ENCODE data around the gene CD80. TPM values are rescaled to one million over a fixed set of nuclear protein-coding genes. Genes with fewer than 3 reads are reported as not detected.
"Not testable (repeated sequence)": the region's sequence is repeated elsewhere in the genome, so short reads cannot be mapped to it uniquely, and the experiment has no call there.

The CD80 gene
- total RNA-seq, 1 donor from 2014 or later, result 19.5 TPM

DNA sequence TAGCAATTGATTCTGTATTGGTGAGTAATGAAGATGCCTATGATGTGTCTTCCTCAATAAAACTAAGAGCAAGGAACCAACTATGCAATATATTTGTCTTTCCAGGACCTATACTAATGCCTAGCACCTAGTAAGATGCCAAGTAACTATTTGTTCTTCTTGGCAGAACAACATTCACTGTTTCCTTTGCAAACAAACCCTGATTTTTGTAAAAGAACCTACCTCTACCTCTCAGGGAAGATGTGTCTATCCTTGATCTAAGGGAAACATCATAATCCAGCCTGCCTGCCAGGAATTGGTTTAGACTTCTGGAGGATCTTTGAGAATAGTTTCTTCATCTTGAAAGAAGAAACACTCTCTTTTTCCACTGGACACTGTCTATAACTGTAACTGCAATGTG, 16.1 kb upstream of the CD80 start:
- Mint-ChIP-seq H3K27me3 (ENCODE audit: insufficient read depth) (peaks cover 6% of the 10 kb centered on the region), H3K9me3 (no peaks in the 10 kb centered on the region), H3K4me1 (ENCODE audit: low read depth) (peaks cover 20% of the 10 kb centered on the region), H3K4me3 (no peak overlapping the region), H3K27ac (no peak overlapping the region), H3K36me3 (ENCODE audit: low read depth) (no peaks in the 10 kb centered on the region)
- DNase-seq (ENCODE audit: low spot score), result no peak
- intact Hi-C loops (cut with micrococcal nuclease), result no loop called here

DNA sequence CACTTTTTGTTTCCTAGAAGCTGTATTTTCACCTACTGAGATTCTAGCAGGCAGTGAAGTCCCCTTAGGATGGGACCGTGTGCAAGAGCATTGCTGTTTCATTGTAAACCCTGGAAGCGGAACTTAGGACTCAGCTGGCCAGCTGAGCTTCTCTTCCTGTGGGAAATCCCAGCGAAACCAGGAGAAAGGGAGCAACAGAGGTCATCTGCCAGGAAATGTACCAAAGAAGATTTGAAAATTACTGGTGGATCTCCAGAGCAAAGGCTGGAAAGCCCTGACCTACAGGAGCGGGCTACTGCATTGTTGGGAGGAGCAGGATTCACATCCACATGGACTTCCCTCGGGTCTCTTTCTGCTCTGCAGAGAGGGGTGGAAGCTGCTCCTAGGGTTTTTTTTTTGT, 12.3 kb upstream of the CD80 start:
- Mint-ChIP-seq H3K9me3 (no peaks in the 10 kb centered on the region), H3K4me1 (ENCODE audit: low read depth) (peaks cover 10% of the 10 kb centered on the region), H3K4me3 (no peak overlapping the region), H3K36me3 (ENCODE audit: low read depth) (no peaks in the 10 kb centered on the region), H3K27me3 (ENCODE audit: insufficient read depth) (peaks cover 9% of the 10 kb centered on the region), H3K27ac (no peak overlapping the region)
- intact Hi-C loops (cut with micrococcal nuclease), result no loop called here
- DNase-seq (ENCODE audit: low spot score), result no peak

DNA sequence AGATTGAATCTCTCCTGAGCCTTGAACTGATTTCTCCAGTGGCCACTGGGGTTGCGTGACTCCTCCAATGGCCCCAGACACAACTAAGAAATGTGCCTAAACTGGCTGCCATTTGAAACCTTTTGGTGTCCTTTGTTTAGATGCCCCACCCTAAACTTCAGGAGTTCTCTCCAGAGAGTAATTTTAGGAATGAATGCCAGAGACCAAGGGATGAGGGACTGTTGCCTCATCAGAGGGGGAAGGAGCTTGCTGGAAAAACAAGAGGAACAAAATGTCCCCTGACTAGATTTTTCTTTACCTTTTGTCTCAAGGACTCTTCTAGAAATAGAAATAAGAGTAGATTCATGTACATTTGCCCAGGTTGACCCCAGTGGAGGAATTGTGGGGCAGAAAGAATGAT, 11.8 kb upstream of the CD80 start:
- Mint-ChIP-seq H3K4me1 (ENCODE audit: low read depth) (peaks cover 10% of the 10 kb centered on the region), H3K9me3 (no peaks in the 10 kb centered on the region)

DNA sequence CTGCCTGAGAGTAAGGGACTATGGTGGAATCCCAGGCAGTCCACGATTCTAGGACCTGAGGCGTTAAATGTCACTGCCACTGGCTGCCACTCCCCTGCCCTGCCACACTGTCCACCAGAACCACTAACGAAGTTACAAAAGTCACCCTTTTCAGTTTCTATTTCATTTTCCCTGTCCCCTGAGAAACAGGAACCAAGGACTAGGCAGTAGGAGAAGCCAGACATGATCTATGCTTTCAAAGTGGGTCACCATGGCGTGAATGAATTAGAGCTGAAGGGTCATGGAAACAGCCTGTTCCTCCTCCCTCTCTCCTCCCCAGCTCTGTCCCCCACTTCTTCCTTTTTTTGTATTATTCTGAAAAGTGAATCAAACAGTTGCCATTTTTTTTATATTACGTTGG, 10.8 kb upstream of the CD80 start:
- DNase-seq (ENCODE audit: low spot score), result no peak
- Mint-ChIP-seq H3K36me3 (ENCODE audit: low read depth) (no peaks in the 10 kb centered on the region), H3K4me1 (ENCODE audit: low read depth) (peaks cover 10% of the 10 kb centered on the region), H3K9me3 (no peaks in the 10 kb centered on the region), H3K4me3 (no peak overlapping the region), H3K27ac (no peak overlapping the region), H3K27me3 (ENCODE audit: insufficient read depth) (peaks cover 9% of the 10 kb centered on the region)
- intact Hi-C loops (cut with micrococcal nuclease), result no loop called here

More for the DNA sequence above, 11.8 kb upstream of the CD80 start:
- intact Hi-C loops (cut with micrococcal nuclease), result no loop called here
- H3K36me3 Mint-ChIP-seq (ENCODE audit: low read depth), result no peaks in the 10 kb centered on the region
- H3K27ac Mint-ChIP-seq, result no peak overlapping the region
- peaks cover 9% of the 10 kb centered on the region for H3K27me3 Mint-ChIP-seq (ENCODE audit: insufficient read depth)
- H3K4me3 Mint-ChIP-seq, result no peak overlapping the region
- no peak for DNase-seq (ENCODE audit: low spot score)

DNA sequence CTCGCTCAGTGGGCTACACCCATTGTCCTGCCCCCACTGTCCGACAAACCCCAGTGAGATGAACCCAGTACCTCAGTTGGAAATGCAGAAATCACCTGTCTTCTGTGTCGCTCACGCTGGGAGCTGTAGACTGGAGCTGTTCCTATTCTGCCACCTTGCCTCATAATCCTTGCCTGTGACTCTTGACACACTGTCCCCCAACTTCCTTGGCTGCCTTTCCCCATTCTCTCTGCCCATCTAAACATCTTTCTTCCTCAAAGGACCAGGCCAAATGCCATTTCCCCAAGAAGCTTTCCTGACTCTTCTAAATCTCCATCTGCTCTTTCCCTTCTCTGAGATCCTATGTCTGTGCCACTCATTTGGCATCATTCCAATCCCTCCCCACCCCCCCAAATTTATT, 9.7 kb upstream of the CD80 start:
- H3K4me1 Mint-ChIP-seq (ENCODE audit: low read depth), result peaks cover 10% of the 10 kb centered on the region
- no peaks in the 10 kb centered on the region for H3K9me3 Mint-ChIP-seq
- no peak for DNase-seq (ENCODE audit: low spot score)
- no peaks in the 10 kb centered on the region for H3K36me3 Mint-ChIP-seq (ENCODE audit: low read depth)
- peaks cover 9% of the 10 kb centered on the region for H3K27me3 Mint-ChIP-seq (ENCODE audit: insufficient read depth)
- intact Hi-C loops (cut with micrococcal nuclease), result loop anchor here (10.0 kb wide), 1 partner anchor 526 kb away; the partner anchor contains the start of gene GSK3B
- H3K4me3 Mint-ChIP-seq, result no peak overlapping the region
- H3K27ac Mint-ChIP-seq, result no peak overlapping the region

DNA sequence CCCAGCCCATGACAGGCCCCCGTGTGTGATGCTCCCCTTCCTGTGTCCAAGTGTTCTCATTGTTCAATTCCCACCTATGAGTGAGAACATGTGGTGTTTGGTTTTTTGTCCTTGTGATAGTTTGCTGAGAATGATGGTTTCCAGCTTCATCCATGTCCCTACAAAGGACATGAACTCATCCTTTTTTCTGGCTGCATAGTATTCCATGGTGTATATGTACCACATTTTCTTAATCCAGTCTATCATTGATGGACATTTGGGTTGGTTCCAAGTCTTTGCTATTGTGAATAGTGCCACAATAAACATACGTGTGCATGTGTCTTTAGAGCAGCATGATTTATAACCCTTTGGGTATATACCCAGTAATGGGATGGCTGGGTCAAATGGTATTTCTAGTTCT, 3.9 kb upstream of the CD80 start:
- not testable (repeated sequence) for H3K9me3 Mint-ChIP-seq; DNase-seq (ENCODE audit: low spot score); H3K27ac Mint-ChIP-seq; H3K36me3 Mint-ChIP-seq (ENCODE audit: low read depth); H3K27me3 Mint-ChIP-seq (ENCODE audit: insufficient read depth); H3K4me3 Mint-ChIP-seq
- intact Hi-C loops (cut with micrococcal nuclease), result loop anchor here (10.0 kb wide), 1 partner anchor 531 kb away; the partner anchor contains the start of gene GSK3B
- peaks cover 35% of the 10 kb centered on the region for H3K4me1 Mint-ChIP-seq (ENCODE audit: low read depth)

DNA sequence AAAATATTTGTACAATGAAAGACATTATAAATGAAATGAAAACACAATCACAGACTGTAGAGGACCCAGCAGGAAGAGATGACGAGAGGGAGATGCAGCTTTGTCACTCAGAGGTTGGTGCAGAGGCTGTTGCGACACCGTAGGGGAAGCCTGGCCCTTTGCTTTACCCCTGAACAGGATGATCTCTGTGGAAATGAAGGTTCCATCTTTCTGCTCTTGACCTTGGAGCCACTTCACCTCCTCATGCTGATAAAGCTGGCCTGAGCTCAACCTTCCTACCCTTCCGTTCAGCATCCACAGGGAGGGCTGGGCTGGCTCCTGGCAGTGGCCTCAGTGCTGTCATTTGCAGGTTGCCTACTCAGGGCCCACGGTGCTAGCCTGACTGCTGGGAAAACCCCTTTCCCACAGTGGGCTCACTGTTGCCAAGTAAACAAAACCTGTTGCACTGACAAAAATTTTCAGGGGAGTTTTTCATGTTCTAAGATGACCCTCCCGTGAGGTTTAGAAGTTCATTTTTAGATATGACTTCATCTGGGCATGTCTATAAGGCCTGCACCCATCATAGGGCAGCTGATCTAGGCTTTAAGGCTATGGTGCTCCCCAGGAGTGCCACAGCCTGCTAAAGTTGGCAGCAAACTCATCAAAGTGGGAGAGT, 3.0 kb upstream of the CD80 start:
- intact Hi-C loops (cut with micrococcal nuclease), result loop anchor here (1.0 to 10.0 kb wide), 3 partner anchors 77 to 532 kb away; partner anchors contain the start of genes COX17 and GSK3B
- H3K27ac Mint-ChIP-seq, result peak overlapping the region; percentile 95
- peak overlapping the region; percentile 43 for H3K4me3 Mint-ChIP-seq

DNA sequence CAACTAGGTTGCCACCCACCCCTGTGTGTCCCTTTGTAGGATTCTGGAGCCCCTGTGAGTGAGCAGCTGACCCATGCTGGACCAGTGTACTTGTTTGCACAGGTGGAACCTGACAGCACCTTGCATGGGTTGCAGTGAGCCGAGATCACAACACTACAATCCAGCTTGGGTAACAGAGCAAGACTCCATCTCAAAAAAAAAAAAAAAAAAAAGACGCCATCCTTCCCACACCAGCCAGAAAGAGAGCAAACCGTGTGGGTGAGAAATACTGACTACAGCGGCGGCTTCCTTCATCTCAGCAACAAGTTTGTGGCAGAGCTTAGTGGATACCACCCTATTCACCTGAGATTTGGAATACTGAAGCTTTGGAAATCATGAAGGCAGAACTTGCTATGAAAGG, 746 bp upstream of the CD80 start:
- Mint-ChIP-seq H3K9me3 (no peaks in the 10 kb centered on the region), H3K27ac (peak overlapping the region; percentile 52), H3K27me3 (ENCODE audit: insufficient read depth) (peaks cover 4% of the 10 kb centered on the region), H3K4me3 (peak overlapping the region; percentile 79), H3K36me3 (ENCODE audit: low read depth) (peaks cover 27% of the 10 kb centered on the region), H3K4me1 (ENCODE audit: low read depth) (peaks cover 66% of the 10 kb centered on the region)
- DNase-seq (ENCODE audit: low spot score), result no peak
- intact Hi-C loops (cut with micrococcal nuclease), result loop anchor here (10.0 kb wide), 1 partner anchor 535 kb away; the partner anchor contains the start of gene GSK3B

More for the DNA sequence above, 3.0 kb upstream of the CD80 start:
- DNase-seq (ENCODE audit: low spot score), result peak; percentile 58
- Mint-ChIP-seq H3K9me3 (no peaks in the 10 kb centered on the region), H3K27me3 (ENCODE audit: insufficient read depth) (peaks cover 5% of the 10 kb centered on the region), H3K36me3 (ENCODE audit: low read depth) (peaks cover 8% of the 10 kb centered on the region), H3K4me1 (ENCODE audit: low read depth) (peaks cover 44% of the 10 kb centered on the region)

DNA sequence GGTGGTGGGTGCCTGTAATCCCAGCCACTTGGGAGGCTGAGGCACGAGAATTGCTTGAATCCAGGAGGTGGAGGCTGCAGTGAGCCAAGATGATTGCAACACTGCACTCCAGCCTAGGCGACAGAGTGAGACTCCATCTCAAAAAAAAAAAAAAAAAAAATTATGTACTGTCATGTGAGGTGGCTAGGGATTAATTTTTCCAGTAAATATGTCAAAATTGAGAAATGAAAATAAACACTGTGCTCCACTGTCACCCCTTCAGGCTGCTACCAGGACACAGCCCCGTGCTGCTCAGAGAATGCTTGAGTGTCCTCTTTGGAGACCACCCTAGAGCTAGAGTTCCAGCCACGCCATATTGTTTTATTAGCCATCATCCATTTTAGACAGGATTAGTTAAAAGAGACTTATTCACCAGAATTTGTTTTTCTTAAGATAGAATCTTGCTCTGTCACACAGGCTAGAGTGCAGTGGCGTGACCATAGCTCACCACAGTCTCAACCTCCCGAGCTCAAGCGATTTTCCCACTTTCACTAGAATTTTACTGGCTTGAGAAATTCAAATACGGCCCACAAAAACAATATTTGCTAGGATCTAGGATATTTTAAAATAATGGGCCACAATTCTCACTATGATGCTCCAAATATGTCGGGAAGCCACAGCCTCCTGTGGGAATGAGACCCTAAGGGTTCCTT, 642 bp downstream of the CD80 start:
- H3K9me3 Mint-ChIP-seq, result no peaks in the 10 kb centered on the region
- peaks cover 4% of the 10 kb centered on the region for H3K27me3 Mint-ChIP-seq (ENCODE audit: insufficient read depth)
- H3K4me3 Mint-ChIP-seq, result peak overlapping the region; percentile 79
- H3K27ac Mint-ChIP-seq, result peak overlapping the region; percentile 88
- peaks cover 29% of the 10 kb centered on the region for H3K36me3 Mint-ChIP-seq (ENCODE audit: low read depth)
- no peak for DNase-seq (ENCODE audit: low spot score)
- H3K4me1 Mint-ChIP-seq (ENCODE audit: low read depth), result peaks cover 74% of the 10 kb centered on the region
- intact Hi-C loops (cut with micrococcal nuclease), result loop anchor here (1.0 to 5.0 kb wide), 10 partner anchors 21 to 676 kb away; partner anchors contain the start of genes ADPRH, TEX55, TIMMDC1 and TMEM39A

DNA sequence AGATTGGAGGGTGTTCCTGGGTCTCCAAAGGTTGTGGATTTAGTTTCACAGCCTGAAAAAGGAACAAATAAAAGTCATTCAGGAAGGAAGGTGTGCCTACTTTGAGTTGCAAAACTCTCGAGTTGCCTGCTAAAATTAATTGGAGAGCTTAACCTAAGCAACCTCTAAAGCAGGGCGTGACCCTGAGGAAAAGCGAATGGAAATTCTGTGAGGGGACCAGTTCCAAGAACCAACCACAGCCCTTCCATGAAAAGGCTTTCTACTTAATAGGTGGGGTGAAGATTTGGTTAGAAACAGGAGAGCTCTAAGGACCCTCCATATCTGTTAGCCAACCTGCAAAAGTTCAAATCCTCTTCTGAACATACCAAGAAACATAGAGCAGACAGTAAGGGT, 1.5 kb downstream of the CD80 start:
- Mint-ChIP-seq H3K4me3 (peak overlapping the region; percentile 79), H3K27ac (peak overlapping the region; percentile 88), H3K9me3 (no peaks in the 10 kb centered on the region), H3K4me1 (ENCODE audit: low read depth) (peaks cover 73% of the 10 kb centered on the region), H3K36me3 (ENCODE audit: low read depth) (peaks cover 29% of the 10 kb centered on the region), H3K27me3 (ENCODE audit: insufficient read depth) (peaks cover 4% of the 10 kb centered on the region)
- intact Hi-C loops (cut with micrococcal nuclease), result loop anchor here (2.0 to 5.0 kb wide), 5 partner anchors 35 to 676 kb away; partner anchors contain the start of gene TEX55
- no peak for DNase-seq (ENCODE audit: low spot score)

DNA sequence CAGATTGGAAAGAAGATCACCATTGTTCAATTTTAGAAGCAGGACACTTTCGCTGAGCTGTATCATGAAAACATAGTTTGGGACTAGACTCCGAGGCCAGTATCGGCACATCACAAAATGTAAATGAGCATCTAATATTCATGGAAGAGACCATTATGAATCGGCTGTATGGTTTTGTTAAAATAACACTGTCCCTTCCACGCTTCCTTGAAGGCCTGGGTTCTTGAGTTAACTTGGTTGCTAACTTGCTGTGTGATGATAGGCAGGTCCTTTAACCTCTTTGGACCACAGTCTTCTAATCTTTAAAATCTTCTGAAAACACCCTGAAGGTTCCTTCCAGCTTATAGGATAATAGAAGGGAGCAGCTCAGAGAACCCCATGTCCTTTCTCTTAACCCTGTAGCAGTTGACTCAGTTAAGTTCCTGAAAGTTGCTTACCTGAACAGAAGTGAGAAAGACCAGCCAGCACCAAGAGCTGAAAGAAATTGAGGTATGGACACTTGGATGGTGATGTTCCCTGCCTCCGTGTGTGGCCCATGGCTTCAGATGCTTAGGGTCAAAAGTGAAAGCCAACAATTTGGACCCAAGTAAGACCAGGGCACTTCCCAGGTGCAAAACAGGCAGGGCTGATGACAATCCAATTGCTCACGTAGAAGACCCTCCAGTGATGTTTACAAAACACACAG, 2.1 kb downstream of the CD80 start:
- H3K27ac Mint-ChIP-seq, result peak overlapping the region; percentile 88

DNA sequence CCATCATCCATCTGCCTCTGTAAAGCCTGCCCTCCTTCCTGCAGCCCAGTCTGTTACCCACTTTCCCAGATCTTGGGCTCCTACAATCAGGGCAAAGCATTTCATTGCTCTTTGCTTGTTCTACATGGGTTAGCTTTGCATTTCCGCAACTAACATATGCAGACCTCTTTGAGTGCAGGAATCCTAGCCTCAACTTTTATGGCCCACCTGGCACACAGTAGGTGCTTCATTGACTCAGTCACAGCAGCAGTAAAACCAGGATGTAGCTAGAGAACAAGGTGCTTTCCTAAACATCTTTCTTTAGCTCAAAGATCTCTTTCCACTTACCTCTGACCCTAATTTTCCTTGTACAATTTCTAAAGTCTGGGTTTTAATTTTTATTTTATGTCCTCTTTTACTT, 3.5 kb downstream of the CD80 start:
- intact Hi-C loops (cut with micrococcal nuclease), result loop anchor here (5.0 kb wide), 3 partner anchors 259 to 674 kb away; partner anchors contain the start of gene TEX55
- no peak for DNase-seq (ENCODE audit: low spot score)
- peaks cover 31% of the 10 kb centered on the region for H3K36me3 Mint-ChIP-seq (ENCODE audit: low read depth)
- peaks cover 3% of the 10 kb centered on the region for H3K27me3 Mint-ChIP-seq (ENCODE audit: insufficient read depth)
- peaks cover 58% of the 10 kb centered on the region for H3K4me1 Mint-ChIP-seq (ENCODE audit: low read depth)
- H3K9me3 Mint-ChIP-seq, result no peaks in the 10 kb centered on the region
- H3K27ac Mint-ChIP-seq, result peak overlapping the region; percentile 42
- H3K4me3 Mint-ChIP-seq, result peak overlapping the region; percentile 79

More for the DNA sequence above, 2.1 kb downstream of the CD80 start:
- DNase-seq (ENCODE audit: low spot score), result no peak
- no peaks in the 10 kb centered on the region for H3K9me3 Mint-ChIP-seq
- H3K4me3 Mint-ChIP-seq, result peak overlapping the region; percentile 79
- H3K36me3 Mint-ChIP-seq (ENCODE audit: low read depth), result peaks cover 31% of the 10 kb centered on the region
- intact Hi-C loops (cut with micrococcal nuclease), result loop anchor here (5.0 kb wide), 3 partner anchors 260 to 675 kb away; partner anchors contain the start of gene TEX55
- H3K4me1 Mint-ChIP-seq (ENCODE audit: low read depth), result peaks cover 68% of the 10 kb centered on the region
- peaks cover 3% of the 10 kb centered on the region for H3K27me3 Mint-ChIP-seq (ENCODE audit: insufficient read depth)
